Suppressor macrophage (primary cell): ENCODE data around the gene HEATR5B.
A peak's percentile ranks its signal among the peaks of the same experiment; 100 is the strongest.

Source experiments
- DNase-seq, 4 experiments: peaks; one replicate each; pipeline ENCODE4 v3.0.0-alpha.2; 2020 to 2022
- total RNA-seq, 17 experiments: gene quantifications; one replicate each; lab custom pipeline; 2026; ENCODE audit warnings: mixed read lengths in 6 of 17, inconsistent platforms in 3 of 17; lab: John Stamatoyannopoulos, UW

HEATR5B gene
- total RNA-seq = 22.9 to 89.5 (median 60.5) reads per million in 17 experiments

DNA sequence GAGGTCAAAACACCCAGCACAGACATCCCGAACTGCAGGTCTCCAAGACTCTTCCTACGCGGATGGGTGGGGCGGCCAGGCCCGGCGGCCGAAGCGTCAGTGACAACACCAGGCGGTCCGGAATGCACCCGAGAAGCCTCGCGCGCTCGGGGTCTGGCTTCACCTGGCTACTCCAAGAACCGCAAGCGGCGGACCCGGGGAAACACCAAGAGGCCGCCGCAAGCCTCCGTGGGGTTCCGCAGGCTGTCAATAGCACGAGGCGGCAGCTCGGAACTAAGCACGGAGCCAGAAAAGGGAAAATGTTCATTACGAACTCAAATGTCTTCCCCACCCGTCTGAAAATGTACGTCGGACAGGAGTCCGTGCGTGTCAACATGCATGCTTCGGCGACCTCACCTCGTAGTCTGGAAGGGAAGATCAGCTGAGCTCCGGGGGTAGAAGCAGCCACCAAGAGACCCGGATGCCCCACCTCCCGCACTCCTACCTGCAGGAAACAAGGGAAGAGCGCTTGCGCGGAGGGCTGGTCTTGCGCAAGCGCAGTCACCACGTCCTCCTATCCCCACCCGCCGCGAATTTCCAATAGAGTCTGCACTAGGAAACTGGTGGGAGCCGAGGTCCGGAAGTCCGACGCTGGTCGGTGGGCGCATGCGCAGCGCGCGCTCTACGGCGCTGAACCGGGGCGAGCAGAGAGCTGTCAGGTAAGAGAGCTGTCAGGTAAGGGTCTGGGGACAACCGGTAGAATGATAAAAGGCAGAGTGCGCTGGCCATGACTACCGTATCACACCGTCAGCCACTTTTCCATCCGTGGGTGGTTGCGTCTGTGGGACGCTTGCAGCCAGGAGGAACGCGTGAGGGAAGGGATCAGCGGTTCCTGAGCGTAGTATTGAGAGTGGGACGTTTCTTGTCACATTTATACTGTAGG, at the start of gene HEATR5B, which contains the start of gene GPATCH11:
TSS of gene HEATR5B (minus strand) at position 500 of the 922 bp plus-strand sequence. CDS start 958 bp downstream, outside the sequence.
TSS of gene GPATCH11 (plus strand) at position 646 of the 922 bp plus-strand sequence. CDS start 3,864 bp downstream, outside the sequence.
- peak; percentile 96 to 98 (median 98) for DNase-seq

GRCh38 chr2:37132914-37133313, 48.7 kb upstream of the HEATR5B start:
- DNase-seq = no peak

GRCh38 chr2:37125416-37125815, 41.2 kb upstream of the HEATR5B start:
- DNase-seq = no peak

DNA sequence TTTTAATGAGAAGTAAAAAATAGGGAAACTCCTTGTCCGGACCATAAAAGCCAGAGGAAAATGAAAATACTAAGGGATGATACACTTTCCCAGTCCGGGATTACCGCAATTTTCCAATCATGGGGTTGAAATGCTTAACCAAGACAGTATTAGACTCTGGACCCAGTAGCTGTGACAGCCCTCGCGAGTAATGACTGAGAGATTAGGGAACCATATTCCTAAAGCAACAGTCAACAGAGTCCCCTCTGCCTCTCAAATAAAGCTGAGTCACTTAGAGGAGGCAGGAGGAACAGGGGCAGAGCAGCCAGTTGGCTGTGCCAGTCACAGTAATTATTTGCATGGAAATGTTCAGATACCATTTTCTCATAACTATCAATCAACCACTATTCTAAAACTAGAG, 35.0 kb upstream of the HEATR5B start:
- peak in 2 of 4 experiments; percentile 1 to 2 for DNase-seq

- no peak for DNase-seq
Observed at GRCh38 chr2:37117566-37117965, 33.4 kb upstream of the HEATR5B start.

DNA sequence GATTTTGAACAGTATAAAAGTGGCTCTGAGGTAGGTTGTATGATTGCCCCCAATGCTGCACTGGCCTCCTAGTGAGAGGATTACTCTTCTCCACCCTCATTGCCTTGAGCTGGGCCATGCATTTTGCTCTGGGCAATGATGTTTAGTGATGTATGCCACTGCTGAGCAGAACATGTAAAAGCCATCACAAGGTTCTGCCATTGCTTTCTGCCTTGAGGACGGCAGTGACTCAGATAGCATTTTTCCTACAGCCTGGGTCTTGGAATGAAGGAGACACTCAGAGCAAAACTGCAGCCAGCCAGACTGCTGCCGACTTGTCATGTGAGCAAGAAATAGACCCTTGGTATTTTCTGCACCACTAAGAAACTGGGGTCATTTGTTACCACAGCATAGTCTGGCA, 27.8 kb upstream of the HEATR5B start:
- no peak for DNase-seq

- no peak for DNase-seq
Observed at GRCh38 chr2:37110306-37111212, 26.4 kb upstream of the HEATR5B start.

GRCh38 chr2:37109523-37109922, 25.4 kb upstream of the HEATR5B start:
- DNase-seq = no peak

- DNase-seq = no peak
Observed at GRCh38 chr2:37105150-37105549, 21.0 kb upstream of the HEATR5B start.

GRCh38 chr2:37104178-37104577, 20.0 kb upstream of the HEATR5B start:
- DNase-seq = no peak

- DNase-seq = no peak
Observed at GRCh38 chr2:37102588-37102987, 18.4 kb upstream of the HEATR5B start.

- DNase-seq = no peak
Observed at GRCh38 chr2:37100054-37100453, 15.9 kb upstream of the HEATR5B start.

DNA sequence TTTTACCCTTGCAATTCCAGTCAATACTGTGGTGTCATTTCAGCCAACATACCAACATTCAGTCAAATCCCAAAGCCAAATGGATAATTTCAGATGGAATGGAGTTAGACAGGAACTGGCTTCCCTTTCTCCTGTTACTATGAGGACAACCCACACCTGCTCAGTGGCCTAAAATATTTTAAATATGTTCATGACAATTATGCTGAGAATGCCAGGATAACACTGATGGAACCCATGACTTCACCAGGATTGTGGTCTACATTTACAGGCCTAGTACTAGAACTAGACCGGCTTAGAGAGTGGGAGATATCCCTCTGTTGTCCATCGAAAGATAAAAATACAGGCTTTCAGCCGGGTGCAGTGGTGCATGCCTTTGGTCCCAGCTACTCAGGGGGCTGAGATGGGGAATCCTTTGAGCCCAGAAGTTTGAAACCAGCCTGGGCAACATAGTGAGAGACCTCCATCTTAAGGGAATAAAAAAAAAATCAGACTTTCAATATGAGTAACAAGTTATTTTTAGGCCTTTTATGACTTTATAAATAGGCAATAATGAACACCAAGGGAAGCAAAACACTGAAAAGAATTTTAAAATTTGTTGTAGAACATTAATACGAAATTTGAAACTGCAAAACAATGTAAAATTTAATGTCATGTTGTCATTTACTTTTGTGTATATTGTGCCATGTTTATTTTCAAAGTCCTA, 14.4 kb upstream of the HEATR5B start:
- DNase-seq = no peak

DNA sequence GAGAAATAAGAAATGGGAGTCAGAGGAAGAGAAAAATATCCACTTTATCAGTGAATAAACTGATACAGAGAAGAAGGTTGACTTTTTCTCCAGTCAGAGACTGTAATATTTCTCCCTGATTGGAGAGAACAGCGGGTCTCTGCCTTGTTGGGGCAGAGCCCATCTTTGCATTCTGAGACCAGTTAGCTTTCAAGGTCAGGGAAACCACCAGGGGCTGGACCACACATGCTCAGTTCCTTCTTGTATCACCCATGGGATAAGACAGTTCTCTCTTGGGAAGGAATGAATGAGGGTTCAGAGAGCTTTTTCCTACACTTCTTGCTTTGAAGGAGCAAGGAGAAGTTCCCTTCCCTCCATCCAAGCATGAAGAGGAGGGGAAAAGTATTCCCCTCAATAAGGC, 12.4 kb upstream of the HEATR5B start:
- no peak for DNase-seq

DNA sequence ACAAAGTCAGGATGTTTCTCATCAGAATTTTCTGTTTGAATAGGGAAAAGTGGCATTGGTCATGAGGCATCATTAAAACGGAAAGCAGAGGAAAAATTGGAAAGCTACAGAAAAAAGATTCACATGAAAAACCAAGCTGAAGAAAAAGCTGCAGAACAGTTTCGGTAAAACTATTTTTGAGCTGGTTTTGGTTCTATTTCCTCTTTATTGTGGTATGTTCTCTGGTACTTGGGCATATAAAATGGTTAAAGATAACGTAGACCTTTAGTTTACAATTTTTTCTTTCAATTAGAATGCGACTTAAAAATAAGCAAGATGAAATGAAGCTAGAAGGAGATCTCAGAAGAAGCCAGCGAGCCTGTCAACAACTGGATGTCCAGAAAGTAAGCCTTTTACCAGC, 7.7 kb upstream of the HEATR5B start:
- no peak for DNase-seq

DNA sequence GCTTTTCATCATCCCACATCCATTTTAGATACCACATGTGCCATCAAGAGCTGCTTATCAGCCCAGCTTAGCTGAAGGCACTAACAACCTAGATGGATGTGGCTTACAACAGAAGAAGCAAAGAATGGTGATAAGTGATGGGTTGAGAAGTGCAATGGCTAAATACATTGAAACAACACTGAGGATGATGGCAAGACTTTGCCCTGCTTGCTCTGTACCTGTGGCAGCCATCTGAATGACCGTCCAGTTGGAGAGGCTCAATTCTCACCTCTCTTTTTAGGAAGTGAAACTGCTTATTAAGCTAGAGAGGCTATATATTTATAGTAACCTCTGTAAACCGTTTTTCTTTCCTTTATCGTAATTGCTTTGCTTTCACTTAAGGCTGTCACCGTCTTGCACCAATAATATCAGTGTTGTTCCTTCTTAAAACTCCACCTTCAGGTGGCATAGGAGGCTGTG, 5.9 kb upstream of the HEATR5B start:
- peak in 2 of 4 experiments; percentile 25 to 27 for DNase-seq

GRCh38 chr2:37085731-37086147, 1.6 kb upstream of the HEATR5B start:
- DNase-seq = peak; percentile 4 to 57 (median 24)

DNA sequence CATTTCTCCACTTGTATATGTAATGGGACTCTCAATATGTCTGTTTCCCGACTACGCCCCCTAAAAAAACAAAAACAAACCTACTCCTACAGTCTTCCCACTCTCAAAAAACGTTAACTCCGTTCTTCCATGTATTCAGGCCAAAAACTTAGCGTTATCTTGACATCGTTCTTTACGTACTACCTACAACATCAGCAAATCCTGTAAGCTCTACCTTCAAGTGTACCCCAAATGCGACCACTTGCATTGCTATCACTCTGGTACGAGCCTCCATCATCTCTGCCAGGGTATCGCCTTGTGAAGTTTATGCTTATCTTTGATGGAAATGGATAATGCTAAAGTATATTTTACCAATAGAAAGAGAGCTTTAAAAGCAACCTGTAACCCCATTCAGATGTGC, 625 bp upstream of the HEATR5B start:
- DNase-seq = no peak

DNA sequence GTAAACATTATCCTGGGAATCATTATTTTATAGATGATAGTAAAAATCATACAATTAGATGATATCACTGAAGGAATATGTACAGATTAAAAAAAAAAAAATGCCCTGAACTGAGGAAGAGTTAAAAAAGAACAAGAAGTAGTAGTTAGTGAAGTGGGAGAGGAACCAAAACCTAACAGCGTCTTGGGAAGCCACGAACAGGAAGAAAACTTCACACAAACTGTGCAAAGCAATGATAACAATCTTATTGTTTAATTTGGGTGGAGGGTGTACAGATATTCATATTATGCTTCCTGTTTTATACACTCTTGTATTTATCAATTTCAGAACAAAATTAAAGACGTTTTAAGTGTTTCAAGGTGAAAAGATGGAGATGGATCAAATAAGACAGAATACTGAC, 3.5 kb downstream of the HEATR5B start:
- peak in 3 of 4 experiments; percentile 30 to 41 (median 33) for DNase-seq

GRCh38 chr2:37080266-37080665, 3.9 kb downstream of the HEATR5B start:
- DNase-seq = peak in 3 of 4 experiments; percentile 5 to 79 (median 49)

DNA sequence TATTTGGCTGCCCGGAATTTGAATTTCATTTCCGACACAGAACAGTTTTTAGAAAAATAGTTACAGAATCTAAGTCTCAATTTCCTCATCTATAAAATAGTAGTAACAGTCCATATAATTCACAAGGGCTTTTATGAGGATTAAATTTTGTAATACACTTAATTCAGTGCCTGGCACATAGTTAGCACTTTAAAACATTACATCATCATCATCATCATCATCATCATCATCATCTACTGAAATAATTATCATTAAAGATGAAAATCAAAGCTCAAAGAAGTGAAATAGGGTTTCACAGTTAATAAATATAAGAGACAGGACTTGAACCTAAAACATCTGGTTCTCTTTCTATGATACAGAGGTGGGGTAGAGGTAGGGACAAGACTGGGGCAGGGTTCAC, 13.2 kb downstream of the HEATR5B start:
- DNase-seq = no peak

DNA sequence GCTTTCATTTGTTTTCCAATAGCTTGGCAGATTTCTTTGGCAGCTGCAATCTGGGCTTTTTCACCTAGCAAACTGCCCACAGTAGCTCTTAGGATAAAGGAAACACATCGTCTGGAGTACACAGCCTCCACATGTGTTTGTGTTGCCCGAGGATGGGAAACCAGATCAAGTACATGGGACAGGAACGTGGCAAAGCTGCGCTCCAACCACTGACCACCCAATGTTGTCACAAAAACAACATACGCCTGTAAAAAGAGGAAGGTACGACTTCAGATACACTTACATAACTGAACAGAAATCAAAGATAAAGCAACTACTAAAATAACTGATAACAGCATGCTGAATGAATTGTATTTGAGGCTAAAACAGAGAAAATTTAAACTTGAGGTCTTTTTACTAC, 15.5 kb downstream of the HEATR5B start:
- no peak for DNase-seq
